CD4-positive, alpha-beta T cell treated with Interleukin-12 subunit alpha and Interleukin-12 subunit beta, for 1 hour (primary cell): Measurements from ENCODE around the gene GTF2A2.
A peak's percentile ranks its signal among the peaks of the same experiment; 100 is the strongest.
"Not testable (repeated sequence)": the region's sequence is repeated elsewhere in the genome, so short reads cannot be mapped to it uniquely, and the experiment has no call there.

Experiments
- DNase-seq: peaks from one replicate; pipeline ENCODE4 v3.0.0-alpha.2; 2020

GTF2A2 gene, protein sequence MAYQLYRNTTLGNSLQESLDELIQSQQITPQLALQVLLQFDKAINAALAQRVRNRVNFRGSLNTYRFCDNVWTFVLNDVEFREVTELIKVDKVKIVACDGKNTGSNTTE

DNA sequence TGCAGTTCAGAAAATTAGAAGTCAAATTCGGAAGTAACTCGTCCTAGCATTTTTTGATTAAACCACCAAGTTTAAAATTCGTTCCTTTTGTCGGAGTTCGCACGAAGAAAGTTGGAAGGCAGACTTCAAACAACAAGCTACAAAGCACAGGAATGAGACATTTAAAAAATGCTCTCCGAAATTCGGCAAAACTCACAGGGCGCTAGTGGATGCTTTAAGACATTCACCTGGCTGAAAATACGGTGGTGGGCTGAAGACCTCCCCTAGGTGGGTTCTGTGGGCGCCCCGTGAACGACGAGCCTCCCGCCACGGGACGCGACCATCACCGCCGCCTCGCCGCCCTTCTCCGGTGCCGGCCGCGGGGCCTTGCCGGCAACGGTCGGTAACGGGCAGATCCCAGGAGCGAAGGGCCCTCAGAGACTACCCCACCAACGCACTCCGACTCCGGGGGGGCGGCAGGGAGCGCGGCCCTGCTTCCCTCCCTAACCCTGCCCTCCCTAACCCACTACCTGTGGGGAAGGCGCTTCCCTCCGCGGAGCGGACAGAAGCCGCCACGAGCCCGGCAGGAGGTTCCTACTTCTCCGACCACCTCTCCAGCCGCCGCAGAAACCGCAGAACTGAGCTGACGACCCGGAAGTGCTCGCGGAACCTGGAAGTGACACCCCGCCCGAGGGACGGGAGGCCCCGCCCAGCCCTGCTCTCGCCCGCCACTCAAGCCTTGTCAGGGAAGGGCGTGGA, at the start of gene GTF2A2:
Gene GTF2A2 (minus strand): TSS at position 619 of the 738 bp plus-strand sequence. CDS start 5,238 bp downstream, outside the sequence.
- peak; percentile 92 for DNase-seq

DNA sequence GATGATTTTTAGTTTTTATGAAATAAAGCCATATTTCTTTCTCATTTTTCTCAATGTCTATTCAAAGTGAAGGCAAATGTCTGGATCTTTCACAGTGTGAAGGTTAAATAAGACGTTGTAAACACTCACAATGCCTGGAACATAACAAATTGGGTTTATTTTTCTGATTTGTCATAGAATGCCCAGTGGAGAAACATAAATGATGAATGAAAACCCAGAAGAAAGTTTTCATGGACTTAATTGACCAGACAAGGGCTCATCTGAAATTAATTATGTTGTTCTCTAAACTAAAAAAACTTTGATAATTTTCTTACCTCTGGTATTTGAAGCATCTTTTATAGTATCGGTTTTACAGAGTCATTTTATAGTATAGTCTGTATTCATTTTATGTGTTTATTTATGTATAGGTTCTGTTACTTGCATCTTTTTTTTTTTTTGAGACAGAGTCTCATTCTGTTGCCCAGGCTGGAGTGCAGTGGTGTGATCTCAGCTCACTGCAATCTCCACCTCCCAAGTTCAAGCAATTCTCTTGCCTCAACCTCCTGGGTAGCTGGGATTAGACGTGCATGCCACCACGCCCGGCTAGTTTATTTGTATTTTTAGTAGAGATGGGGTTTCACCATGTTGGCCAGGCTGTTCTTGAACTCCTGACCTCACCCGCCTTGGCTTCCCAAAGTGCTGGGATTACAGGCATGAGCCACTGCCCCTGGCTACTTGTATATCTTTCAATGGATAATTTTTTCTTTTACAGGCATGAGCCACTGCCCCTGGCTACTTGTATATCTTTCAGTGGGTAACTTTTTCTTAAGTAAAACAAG, 46.9 kb upstream of the GTF2A2 start:
- no peak for DNase-seq

DNA sequence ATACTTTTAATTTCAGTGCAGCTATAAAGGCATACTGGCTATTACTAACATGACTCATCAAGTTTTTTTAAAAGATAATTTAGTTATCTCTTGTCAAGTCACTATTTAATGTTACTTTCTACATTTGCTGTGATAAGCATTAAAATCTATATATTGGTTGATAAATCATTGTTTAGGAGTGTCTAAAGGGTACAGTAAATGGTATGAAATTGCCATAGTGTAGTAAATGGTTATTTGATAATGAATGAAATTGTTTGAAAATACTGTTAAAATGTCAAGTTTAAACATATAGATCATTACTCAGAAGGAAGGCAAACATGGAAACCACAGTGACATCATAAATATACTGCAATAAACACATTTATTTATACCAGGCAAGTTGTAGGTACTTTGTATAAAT, 45.0 kb upstream of the GTF2A2 start:
- DNase-seq = no peak

DNA sequence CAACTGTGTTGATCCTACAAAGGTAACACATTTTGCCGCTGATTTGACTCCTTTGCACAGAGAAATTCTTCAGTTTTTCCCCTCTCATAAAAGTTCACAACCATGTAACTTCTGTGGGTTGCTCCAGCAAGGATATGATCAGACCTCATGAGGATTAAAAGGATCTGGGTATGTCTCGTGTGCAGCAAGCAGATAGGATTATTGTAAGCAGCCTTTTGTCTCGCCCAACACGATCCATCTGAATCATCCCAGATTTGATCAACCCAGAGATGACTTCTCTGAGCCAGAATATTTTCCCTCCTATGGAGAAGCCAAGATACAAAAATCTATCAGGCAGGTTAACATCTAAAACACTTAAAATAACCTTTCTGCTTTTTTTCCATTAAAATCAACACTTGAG, 44.6 kb upstream of the GTF2A2 start:
- DNase-seq = no peak

DNA sequence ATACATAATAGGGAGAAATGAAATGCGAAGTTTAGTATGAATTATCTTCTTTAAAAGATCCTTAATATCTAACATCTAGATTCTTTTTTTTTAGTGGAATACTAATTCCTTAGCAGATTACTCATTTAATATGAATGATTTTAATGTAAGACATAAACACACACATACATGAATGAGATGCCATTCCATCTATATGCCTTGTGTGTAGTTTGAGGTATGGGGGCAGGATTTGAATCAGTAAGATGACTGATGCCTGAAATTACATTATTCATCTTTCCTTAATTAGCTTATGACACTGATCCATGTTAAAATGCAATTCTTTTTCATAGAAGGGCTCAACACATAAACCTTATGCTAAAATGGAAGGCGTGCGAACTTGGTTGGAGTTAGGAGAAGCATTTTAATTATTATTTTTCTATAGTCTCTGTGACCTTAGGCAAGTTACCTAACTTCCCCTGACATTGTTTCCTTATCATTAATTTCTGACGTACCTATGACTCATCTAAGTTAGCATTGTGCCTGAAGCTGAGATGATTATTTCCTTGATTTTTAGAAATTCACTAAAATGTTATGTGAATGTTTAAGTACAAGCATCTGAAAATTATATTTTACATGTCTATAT, 42.6 kb upstream of the GTF2A2 start:
- no peak for DNase-seq

DNA sequence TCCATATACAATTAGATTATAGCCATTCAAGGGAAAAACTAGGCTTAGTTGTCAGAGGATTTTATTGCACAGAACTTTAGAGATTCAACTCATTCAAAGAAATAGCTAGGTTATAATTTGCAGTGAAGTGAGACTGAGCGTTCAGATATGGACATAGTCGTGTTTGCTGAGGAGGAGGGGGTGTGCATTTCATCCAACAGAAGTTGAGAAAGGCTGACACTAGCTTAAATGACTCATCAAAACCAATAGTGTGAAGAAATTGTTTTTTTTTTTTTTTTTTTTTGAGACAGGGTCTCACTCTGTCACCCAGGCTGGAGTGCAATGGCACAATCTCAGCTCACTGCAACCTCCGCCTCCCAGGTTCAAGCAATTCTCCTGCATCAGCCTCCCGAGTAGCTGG, 40.8 kb upstream of the GTF2A2 start:
- DNase-seq = not testable (repeated sequence)

DNA sequence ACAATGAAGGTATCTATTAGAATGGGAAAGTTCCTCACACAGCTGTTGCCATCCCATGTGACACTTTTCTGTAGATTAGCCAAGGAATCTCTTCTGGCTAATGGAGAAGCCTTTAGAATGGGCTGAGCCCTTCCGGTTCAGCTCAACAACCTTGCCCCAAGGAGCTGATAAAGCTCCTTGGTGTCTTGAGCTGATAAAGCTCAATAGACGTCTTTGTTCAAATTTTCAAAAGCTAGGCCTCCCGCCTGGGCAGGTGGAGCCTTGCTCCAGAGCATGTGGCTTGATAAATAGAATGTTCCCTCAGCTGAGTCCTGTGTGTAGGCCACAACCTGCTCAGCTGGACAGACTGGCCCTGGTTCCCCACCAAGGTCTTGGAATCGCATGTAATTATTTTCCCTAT, 39.0 kb upstream of the GTF2A2 start:
- DNase-seq = no peak

DNA sequence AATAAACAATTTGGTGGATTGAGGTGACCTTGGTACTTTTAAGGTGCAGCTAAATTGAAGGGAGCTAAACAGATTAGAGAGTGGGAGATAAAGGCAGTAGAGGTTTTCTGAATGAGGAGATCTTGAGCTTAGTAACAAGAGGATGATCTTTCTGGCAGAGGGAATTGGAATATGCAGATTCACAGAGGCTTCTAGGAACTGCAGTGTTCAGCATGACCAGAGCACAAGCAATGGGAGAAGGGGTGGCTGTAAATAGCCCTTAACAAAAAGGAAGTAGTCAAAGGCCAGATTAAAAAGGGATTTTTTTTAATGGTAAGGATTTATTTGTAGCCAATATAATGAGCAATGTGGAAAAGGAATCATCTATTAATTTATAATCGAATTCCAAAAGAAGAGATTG, 37.5 kb upstream of the GTF2A2 start:
- no peak for DNase-seq

DNA sequence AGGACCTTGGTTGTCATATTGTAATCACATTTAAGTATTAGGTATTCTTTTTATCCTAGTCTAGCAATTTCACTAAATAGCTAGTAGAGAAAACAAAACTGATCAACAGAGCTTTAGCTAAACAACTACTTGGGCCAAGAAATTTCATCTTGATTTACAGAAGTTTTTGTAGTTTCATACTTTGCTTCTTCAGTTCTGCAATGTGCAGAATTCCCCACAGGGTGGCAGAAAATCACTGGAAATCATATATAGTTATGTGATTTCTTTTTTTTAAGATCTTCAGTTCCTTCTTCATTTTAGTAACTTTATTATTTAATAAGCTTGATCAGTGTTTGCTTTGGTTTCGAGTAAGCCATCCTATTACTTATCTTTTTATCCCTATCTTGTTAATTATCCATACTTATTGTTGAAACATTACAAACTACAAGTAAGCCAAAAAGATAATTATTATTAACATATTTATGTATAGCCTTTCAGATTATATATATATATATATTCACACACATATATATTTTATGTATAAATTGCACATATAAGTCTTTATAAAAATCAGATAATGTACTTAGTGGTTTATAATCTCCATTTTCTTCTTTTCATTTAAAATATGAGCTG, 34.0 kb upstream of the GTF2A2 start:
- DNase-seq = peak; percentile 67

DNA sequence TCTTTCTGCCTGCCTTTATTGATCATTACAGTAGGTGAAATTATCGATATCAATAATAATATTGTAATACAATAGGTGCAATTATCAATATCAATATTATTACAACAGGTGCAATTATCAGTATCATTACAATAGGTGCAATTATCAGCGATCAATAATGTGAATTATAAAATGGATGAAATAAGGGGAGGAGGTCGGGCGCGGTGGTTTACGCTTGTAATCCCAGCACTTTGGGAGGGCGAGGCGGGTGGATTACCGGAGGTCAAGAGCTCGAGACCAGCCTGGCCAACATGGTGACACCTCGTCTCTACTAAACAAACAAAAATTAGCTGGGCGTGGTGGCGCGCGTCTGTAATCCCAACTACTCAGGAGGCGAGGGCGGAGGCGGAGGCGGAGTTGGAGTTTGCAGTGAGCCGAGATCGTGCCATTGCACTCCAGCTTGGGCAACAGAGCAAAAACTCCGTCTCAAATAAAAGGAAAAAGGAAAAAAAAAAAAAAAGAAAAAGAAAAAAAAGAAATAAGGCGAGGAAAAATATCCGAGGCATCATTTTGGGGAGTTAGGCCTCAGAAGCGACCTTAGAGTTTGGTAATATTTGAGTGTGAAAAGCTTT, 32.4 kb upstream of the GTF2A2 start:
- peak; percentile 74 for DNase-seq

DNA sequence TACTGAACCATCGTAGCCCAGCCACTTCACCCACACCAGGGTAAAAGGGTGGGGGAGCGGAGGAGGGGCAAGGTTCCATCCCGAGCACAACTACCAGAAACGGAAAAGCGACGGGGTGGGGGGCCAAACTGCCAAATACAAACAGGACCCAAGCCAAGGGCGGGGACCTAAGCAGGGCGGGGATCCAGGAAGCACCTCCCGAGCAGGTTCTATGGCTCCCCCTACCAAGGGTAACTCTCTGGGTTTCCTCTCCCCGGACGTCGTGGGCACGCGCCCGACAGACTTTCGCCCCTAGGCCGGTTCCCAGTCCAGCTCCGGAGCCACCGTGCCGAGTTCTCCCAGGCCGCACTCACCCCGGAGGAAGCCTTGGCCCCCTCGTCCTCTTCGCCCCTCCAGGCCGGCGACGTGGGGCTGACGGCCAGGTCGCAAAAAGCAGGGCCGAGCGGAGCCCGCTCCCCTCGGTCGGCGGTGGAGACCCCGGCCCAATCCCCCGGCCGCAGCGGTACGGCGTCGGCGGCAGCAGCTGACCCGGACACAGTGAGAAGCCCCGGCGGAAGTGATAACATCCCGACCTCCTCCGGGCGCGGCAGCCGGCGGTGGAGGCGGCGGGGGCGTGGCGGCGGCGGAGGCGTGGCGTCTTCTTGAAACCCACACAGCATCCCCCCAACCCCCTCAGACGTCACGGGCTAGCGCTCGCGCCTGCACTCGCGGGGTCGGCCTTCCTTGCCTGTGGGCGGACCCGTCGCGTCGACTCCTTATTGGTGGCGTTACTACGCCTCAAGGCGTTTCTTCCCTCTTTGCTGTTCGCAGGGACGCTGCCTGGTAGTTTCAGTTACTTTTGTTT, 31.7 kb upstream of the GTF2A2 start, which contains the start of gene BNIP2:
Gene BNIP2 (minus strand): TSS at position 539 of the 844 bp plus-strand sequence. CDS start 6,863 bp downstream, outside the sequence.
- peak; percentile 99 for DNase-seq

DNA sequence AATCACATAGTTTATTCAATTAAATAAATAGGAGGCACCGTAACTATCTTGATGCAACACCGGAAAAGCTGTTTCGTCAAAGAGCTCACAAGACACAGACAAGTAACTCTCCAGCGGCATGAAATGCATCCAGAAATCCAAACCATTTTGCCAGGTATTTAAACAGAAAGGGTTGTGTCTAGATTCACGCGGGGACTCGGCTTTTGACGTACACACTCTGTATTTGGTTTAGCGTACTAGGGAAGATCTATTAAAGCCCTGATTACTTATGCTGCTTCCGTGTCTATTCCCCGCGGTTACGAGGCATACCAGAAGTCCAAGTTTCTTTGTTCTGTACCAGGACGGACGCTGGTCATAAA, 31.1 kb upstream of the GTF2A2 start:
- DNase-seq = peak; percentile 54

DNA sequence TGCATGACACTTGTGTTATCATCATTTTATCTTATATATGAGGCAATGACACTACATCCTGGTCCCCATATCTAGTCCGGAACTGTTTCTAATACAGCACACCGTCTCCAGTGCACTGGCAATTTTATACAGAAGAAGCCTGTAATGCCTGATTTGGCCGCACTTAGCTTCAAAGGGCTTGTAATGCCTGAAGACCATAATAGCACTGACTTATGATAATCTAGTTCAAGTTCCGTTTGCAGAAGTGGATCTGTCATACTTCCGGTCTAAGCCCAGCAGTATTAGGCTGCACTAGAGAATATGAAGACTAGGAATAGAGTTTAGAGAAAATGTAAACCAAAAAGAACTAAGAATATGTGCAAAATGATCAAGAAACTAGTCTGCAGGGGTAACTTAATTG, 30.5 kb upstream of the GTF2A2 start:
- DNase-seq = peak; percentile 56

DNA sequence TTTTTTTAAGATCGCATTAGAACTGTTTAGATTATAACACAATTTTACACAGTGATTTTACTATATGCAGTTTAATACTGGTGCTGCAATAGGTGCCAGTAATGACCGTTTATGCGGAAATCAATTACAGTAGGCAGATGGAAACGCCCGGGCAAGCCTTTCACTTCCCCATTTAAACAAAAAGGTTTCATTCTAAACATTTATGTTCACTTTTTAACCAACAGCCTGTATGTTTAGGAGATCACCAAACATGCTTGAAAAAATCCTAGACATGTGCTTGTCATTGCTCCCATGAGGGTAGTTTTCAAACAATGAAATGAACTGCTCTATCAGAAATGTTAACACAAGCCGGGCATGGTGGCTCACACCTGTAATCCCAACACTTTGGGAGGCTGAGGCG, 29.1 kb upstream of the GTF2A2 start:
- no peak for DNase-seq

DNA sequence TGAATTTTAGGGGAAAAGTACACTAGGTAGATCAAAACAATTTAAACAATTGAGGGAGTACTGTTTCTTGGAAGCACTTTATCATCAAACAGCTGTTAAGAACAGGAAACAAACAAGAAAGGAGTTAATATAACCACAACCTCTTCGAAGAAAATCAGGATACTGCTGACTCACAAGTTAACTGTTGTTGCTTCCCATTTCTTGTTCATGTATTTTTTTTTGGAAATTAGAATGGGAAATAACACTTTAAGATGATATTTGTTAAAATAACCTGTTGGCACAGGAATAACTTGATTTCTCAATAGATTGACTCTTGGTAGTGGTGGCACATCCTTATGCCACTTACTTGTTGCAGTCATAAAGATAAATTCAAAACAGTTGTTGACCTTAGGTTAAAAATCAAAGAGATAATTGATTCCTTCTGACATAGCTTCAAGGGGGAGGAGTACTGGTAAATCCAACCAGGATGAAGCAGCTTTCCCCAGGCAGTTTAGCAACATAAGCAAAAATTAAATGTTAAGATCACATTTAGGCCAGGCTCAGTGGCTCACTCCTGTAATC, 28.5 kb upstream of the GTF2A2 start:
- DNase-seq = no peak

DNA sequence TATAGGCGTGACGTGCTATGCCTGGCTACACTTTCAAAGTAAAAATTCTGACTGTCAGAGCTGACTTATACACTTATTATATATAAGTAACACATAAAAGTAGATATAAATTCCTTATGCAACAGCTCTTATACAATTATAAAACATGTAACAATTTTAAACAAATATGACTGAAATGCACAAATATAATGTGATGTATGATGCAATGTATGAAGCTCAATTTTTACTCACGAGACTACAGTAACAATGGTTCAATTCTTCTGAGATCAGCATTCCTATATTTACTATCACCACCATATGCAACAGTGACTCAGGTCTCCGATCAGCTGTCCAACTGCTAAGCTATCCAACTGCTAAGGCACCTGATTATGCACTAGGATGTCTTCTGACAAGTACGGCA, 23.6 kb upstream of the GTF2A2 start:
- no peak for DNase-seq

DNA sequence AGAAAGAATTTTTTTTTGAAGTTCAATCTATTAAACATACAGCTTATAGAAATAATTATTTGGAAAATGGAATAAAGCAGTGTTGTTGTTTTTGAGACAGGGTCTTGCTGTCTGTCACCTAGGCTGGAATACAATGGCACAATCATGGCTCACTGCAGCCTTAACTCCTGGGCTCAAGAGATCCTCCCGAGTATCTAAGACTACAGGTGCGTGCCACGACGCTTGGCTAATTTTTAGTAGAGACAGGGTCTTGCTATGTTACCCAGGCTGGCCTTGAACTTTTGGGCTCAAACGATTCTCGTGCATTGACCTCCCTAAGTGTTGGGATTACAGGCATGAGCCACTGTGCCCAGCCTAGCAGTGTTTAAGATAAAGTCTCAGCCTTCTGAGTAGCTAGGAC, 23.0 kb upstream of the GTF2A2 start:
- DNase-seq = no peak

DNA sequence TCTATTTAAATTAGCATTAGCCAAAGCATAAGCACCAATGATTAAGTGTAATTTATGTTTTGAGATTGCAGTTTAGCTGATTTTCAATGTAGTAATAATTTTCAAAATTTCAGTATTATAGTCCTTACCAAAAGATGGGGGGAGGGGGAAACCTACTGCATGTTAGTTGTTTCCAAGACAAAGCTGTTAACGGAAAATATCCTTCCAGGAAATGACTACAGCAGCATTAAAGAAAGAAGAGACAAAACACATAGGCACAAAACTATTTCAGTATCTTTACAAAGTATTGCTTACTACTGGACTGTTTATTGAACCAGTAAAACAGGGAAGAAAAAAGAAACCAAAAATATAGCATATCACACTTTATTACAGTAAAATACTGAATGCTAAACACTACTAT, 21.3 kb upstream of the GTF2A2 start:
- DNase-seq = no peak

DNA sequence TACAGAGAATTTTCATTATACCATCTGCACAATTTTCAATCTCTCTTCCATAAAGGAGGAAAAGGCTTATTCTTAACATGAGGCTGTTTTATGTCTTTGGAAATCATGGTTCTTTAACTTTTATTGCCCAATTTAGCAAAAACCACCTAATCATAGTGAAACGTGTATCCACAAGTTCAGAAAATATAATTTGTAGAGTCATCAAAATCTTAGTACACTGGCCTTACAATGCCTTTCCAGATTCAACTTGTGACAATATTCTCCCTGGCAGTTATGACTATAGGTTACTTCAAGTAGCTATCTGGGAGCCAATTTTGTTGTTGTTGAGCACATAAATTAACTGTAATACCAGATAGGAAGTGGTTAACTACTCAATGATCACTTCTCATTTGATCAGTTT, 20.9 kb upstream of the GTF2A2 start:
- DNase-seq = no peak

DNA sequence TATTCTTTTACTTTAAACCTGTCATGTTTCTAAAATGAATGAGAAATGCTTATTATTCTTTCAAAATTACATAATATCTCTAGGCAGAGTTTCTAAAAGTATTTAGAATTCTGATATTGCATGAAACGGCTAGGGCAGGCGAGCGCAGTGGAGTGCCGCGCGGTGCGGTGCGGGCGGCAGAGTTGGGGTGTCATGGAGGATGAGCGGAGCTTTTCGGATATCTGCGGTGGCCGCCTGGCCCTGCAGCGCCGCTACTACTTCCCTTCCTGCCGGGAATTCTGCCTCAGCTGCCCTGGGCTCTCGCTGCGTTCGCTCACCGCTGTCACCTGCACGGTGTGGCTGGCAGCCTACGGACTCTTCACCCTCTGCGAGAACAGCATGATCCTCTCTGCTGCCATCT, 19.2 kb upstream of the GTF2A2 start:
- DNase-seq = no peak

DNA sequence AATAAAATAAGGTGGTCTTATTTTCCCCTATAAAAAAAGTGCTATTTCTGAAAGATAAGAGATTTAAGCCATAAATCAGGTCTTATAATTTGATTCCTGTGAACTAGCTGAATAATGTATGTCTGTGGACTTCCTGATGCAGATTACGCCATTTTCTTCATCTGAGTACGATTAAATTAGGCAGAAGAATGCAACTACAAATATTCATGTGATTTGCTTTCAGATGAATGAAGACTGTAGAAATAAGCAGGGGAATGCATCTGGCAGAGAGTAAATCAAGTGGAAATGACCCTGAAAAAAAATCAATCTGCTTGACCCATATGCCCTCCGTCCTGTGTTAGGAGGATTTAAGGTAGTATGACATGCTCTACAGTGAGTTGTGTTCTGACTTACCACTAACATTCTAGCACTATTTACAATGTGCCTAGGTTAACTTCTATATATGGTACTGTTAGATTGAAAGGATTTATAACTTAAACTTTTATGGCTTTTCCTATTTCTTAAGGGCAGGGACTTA, 17.1 kb upstream of the GTF2A2 start:
- no peak for DNase-seq
